Activated naive CD4-positive, alpha-beta T cell treated with anti-CD3 and anti-CD28 coated beads for 36 hours (primary cell): ENCODE measurements around the gene PSORS1C1. TPM values are rescaled to one million over a fixed set of nuclear protein-coding genes. Genes with fewer than 3 reads are reported as not detected.
"Not testable (repeated sequence)": the region's sequence is repeated elsewhere in the genome, so short reads cannot be mapped to it uniquely, and the experiment has no call there.

Experiments
- CTCF ChIA-PET: fragments of 350-600 bp; sonication (Branson Sonifier 250); formaldehyde crosslinking; loops from one replicate; lab custom pipeline; 2021; ENCODE audit warnings: antibody characterized with exemption; lab: Charles Lee
- DNase-seq: peaks from one replicate; pipeline ENCODE4 v3.0.0-alpha.2; 2020
- H3K27ac Mint-ChIP-seq: one replicate; pipeline ENCODE4 v1.8.0; 2021; ENCODE audit warnings: mild to moderate bottlenecking, mixed read lengths
- H3K27me3 Mint-ChIP-seq: one replicate; pipeline ENCODE4 v1.8.0; 2021; ENCODE audit warnings: low read depth, mixed read lengths
- H3K36me3 Mint-ChIP-seq: one replicate; pipeline ENCODE4 v1.8.0; 2021; ENCODE audit warnings: low read depth, mixed read lengths
- H3K4me1 Mint-ChIP-seq: one replicate; pipeline ENCODE4 v1.8.0; 2021; ENCODE audit warnings: low read depth, mixed read lengths
- H3K4me3 Mint-ChIP-seq: one replicate; pipeline ENCODE4 v1.8.0; 2021; ENCODE audit warnings: mild to moderate bottlenecking, moderate library complexity, mixed read lengths
- H3K9me3 Mint-ChIP-seq: one replicate; pipeline ENCODE4 v1.8.0; 2021; ENCODE audit warnings: mixed read lengths
- intact Hi-C: fragments of 100-400 bp; cut with micrococcal nuclease; formaldehyde crosslinking; loops from one replicate; pipeline ENCODE4 v1.15.1; 2023
- total RNA-seq, 2 experiments: library from RNA; stranded (reverse); gene quantifications; one replicate each; pipeline ENCODE4 v1.2.3, GENCODE V29; 2021

The PSORS1C1 gene
- total RNA-seq, 2 experiments from 2014 or later = 0.29 to 0.40 TPM

DNA sequence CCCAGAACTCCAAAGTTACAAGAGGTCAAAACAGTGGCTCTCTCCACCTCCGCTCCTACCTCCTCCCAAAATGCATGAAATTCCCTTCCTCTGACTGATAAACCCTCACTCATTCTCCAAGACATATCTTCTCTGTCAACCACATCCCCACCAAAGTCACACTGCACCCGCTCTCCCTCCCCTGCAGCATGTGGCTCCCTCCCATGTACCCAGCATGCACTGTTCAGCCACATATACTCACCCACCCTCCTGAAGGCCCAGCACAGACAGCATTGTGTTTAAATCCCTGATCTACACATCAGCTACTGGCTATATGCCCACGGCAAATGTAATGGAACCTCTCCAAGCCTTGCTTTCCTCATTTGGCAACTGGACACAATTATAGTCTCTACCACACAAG is 61.4 kb downstream of the PSORS1C1 start:
- Mint-ChIP-seq H3K9me3 (no peaks in the 10 kb centered on the region), H3K27ac (no peak overlapping the region), H3K4me1 (peaks cover 12% of the 10 kb centered on the region), H3K36me3 (no peaks in the 10 kb centered on the region), H3K4me3 (no peak overlapping the region), H3K27me3 (no peaks in the 10 kb centered on the region)
- CTCF ChIA-PET = no interaction called here
- intact Hi-C loops = no loop called here
- no peak for DNase-seq

DNA sequence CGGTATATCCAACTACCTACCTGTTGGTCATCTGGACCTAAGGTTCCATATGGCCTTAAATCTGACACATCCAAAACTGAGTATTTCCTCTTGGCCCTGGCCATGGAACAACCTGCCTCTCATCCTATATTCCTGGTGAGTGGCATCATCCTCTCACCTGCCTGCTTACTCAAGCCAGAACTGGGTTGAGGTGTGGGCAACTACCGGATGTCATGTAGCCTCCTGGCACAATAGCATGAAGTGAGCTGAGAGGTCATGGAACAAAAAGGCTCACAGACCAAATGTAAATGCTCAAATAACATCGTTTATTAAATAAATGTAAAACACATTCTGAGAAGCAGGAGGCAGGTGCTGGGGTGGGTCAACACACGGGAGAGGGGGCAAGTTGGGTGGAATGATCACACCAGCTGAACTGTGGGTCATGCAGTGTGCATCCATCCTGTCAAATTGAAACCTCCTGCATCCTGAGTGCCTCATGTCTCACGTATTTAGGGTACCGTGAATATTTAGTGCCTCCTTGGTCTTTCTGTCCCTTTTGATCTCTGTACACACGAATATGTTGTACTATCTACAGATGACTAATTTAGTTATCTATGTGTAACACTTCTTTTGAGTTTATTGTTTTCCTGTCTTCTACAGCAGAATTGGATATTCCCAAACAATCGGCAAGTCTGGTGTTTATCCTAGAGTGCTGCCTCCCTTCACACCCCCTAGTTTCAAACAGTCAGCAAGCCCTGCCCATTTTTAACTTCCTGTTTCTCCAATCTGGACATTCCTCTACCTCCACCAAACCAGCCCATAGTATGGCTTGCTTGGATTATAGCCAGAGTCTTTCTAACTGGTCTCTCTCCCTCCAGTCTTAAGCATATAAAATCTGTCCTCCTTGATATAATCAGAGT is 63.8 kb downstream of the PSORS1C1 start:
- CTCF ChIA-PET = no interaction called here
- no peaks in the 10 kb centered on the region for H3K36me3 Mint-ChIP-seq
- no peak overlapping the region for H3K4me3 Mint-ChIP-seq
- H3K9me3 Mint-ChIP-seq = no peaks in the 10 kb centered on the region
- H3K27me3 Mint-ChIP-seq = no peaks in the 10 kb centered on the region
- intact Hi-C loops = no loop called here
- no peak for DNase-seq
- peaks cover 12% of the 10 kb centered on the region for H3K4me1 Mint-ChIP-seq
- H3K27ac Mint-ChIP-seq = peak overlapping the region; percentile 16

GRCh38 chr6:31179042-31179386 is 64.4 kb downstream of the PSORS1C1 start:
- Mint-ChIP-seq H3K9me3 (no peaks in the 10 kb centered on the region), H3K36me3 (no peaks in the 10 kb centered on the region), H3K27me3 (no peaks in the 10 kb centered on the region), H3K4me1 (peaks cover 12% of the 10 kb centered on the region), H3K4me3 (no peak overlapping the region), H3K27ac (no peak overlapping the region)
- CTCF ChIA-PET = no interaction called here
- intact Hi-C loops = no loop called here
- no peak for DNase-seq

GRCh38 chr6:31179896-31180295 is 65.3 kb downstream of the PSORS1C1 start:
- intact Hi-C loops = loop anchor here (2.0 kb wide), 1 partner anchor 21 kb away; the partner anchor contains the start of gene TCF19
- Mint-ChIP-seq H3K27ac (no peak overlapping the region), H3K9me3 (no peaks in the 10 kb centered on the region), H3K36me3 (no peaks in the 10 kb centered on the region), H3K4me1 (peaks cover 12% of the 10 kb centered on the region), H3K27me3 (no peaks in the 10 kb centered on the region), H3K4me3 (peak overlapping the region; percentile 79)
- CTCF ChIA-PET = no interaction called here
- DNase-seq = no peak

- peak overlapping the region; percentile 63 for H3K27ac Mint-ChIP-seq
- no peaks in the 10 kb centered on the region for H3K27me3 Mint-ChIP-seq
- intact Hi-C loops = loop anchor here (2.0 kb wide), 1 partner anchor 22 kb away; the partner anchor contains the start of gene TCF19
- no peaks in the 10 kb centered on the region for H3K36me3 Mint-ChIP-seq
- peak overlapping the region; percentile 79 for H3K4me3 Mint-ChIP-seq
- H3K4me1 Mint-ChIP-seq = peaks cover 12% of the 10 kb centered on the region
- no peaks in the 10 kb centered on the region for H3K9me3 Mint-ChIP-seq
- DNase-seq = peak; percentile 79
- CTCF ChIA-PET = no interaction called here
Observed at GRCh38 chr6:31180500-31180899, 65.9 kb downstream of the PSORS1C1 start.

GRCh38 chr6:31183287-31183686 is 68.7 kb downstream of the PSORS1C1 start:
- H3K36me3 Mint-ChIP-seq, H3K9me3 Mint-ChIP-seq, H3K27ac Mint-ChIP-seq, DNase-seq, intact Hi-C loops, H3K27me3 Mint-ChIP-seq, H3K4me3 Mint-ChIP-seq: not testable (repeated sequence)
- CTCF ChIA-PET = interaction anchor here (0.7 to 1.7 kb wide), 3 partner anchors 55 to 192 kb away, joined by 3 to 5 read pairs (median 4); no protein-coding TSS in a partner anchor
- peaks cover 12% of the 10 kb centered on the region for H3K4me1 Mint-ChIP-seq

- H3K4me1 Mint-ChIP-seq, H3K4me3 Mint-ChIP-seq: not testable (repeated sequence)
Observed at GRCh38 chr6:31183859-31184258, 69.3 kb downstream of the PSORS1C1 start.

DNA sequence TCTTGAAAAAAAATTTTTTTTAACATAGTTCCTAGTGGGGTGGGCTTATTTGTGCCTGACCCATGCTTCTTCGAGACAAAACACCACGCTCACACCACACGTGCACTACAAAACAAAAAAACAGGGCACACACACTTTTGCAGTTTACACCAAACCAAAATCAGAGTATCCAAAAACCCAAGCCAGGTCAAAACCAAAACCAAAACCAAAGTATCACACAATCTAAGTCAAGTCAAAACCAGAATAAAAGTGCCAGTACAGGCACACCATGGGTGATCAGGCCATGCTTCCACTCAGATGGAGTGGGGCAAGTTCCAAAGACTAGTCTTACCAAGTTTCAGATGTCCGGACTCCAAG is 71.1 kb downstream of the PSORS1C1 start:
- peak overlapping the region; percentile 16 for H3K27ac Mint-ChIP-seq
- intact Hi-C loops, CTCF ChIA-PET, H3K36me3 Mint-ChIP-seq, H3K27me3 Mint-ChIP-seq, H3K4me3 Mint-ChIP-seq, DNase-seq, H3K4me1 Mint-ChIP-seq, H3K9me3 Mint-ChIP-seq: not testable (repeated sequence)

More at GRCh38 chr6:31183859-31184258, 69.3 kb downstream of the PSORS1C1 start:
- intact Hi-C loops, H3K27ac Mint-ChIP-seq, H3K27me3 Mint-ChIP-seq, DNase-seq, H3K36me3 Mint-ChIP-seq, H3K9me3 Mint-ChIP-seq: not testable (repeated sequence)
- CTCF ChIA-PET = interaction anchor here (0.7 to 1.7 kb wide), 2 partner anchors 55 to 191 kb away, joined by 3 to 5 read pairs; no protein-coding TSS in a partner anchor

DNA sequence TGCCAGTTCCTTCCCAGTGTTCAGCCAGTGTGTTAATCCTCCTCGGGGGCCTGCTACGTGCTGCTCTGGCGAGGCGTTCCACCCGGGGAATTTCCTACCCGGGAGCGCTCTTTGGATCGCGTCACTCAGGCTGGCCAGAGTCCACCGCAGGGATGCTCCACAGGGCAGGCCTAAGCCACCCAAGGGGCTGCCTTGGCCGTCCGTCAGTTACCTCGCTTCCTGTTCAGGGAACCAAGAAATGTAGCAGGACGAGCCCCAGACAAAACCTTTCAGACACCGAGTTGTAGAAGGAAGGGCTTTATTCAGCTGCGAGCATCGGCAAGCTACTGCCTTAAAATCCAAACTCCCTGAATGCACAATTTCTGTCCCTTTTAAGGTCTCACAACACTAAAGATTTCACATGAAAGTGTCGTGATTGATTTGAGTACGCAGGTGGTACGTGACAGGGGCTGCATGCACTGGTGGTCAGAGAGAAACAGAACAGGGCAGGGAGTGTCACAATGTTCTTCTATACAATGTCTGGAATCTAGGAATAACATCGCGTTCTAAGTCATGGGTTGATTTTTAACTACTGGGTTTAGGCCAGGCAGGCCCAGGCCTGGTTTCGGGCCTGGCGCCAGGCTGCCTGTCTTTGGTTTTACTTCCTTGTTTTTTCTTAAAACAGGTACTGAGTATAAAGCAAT is 71.6 kb downstream of the PSORS1C1 start:
- no peak for DNase-seq
- no peak overlapping the region for H3K27ac Mint-ChIP-seq
- CTCF ChIA-PET = no interaction called here
- intact Hi-C loops = no loop called here
- H3K4me3 Mint-ChIP-seq = no peak overlapping the region
- no peaks in the 10 kb centered on the region for H3K36me3 Mint-ChIP-seq
- no peaks in the 10 kb centered on the region for H3K4me1 Mint-ChIP-seq
- H3K27me3 Mint-ChIP-seq = no peaks in the 10 kb centered on the region
- H3K9me3 Mint-ChIP-seq = no peaks in the 10 kb centered on the region

DNA sequence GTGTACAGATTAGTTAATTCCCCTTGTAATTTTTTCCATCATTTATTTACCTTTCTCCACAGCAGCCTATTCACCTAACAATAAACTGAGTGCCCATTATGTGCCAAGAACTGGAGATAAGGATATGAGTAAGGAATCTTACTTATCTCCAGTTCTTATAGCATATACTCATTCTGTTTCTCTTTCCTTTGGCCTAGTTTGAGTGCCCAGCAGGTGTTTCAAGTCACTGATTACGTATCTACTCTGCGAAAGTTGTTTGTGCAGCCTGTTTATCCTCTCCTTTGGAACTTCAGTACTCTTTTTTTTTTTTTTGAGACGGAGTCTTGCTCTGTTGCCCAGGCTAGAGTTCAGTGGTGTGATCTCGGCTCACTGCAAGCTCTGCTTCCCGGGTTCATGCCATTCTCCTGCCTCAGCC is 73.2 kb downstream of the PSORS1C1 start:
- H3K9me3 Mint-ChIP-seq = no peaks in the 10 kb centered on the region
- intact Hi-C loops = no loop called here
- H3K27ac Mint-ChIP-seq = no peak overlapping the region
- no peak overlapping the region for H3K4me3 Mint-ChIP-seq
- no peaks in the 10 kb centered on the region for H3K27me3 Mint-ChIP-seq
- CTCF ChIA-PET = interaction anchor here (1.0 kb wide), 1 partner anchor 9 kb away, joined by 3 read pairs; no protein-coding TSS in a partner anchor
- no peaks in the 10 kb centered on the region for H3K4me1 Mint-ChIP-seq
- no peaks in the 10 kb centered on the region for H3K36me3 Mint-ChIP-seq
- no peak for DNase-seq

DNA sequence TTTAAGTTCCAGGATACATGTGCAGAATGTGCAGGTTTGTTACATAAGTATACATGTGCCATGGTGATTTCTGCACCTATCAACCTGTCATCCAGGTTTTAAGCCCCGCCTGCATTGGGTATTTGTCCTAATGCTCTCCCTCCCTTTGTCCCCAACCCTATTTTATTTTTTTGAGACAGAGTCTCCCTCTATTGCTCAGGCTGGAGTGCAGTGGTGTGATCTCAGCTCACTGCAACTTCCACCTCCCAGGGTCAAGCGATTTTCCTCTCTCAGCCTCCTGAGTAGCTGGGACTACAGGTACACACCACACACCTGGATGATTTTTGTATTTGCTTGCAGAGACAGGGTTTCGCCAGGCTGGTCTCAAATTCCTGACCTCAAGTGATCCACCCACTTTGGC is 74.6 kb downstream of the PSORS1C1 start:
- H3K36me3 Mint-ChIP-seq, CTCF ChIA-PET, DNase-seq, H3K4me3 Mint-ChIP-seq, H3K27ac Mint-ChIP-seq, intact Hi-C loops, H3K4me1 Mint-ChIP-seq, H3K9me3 Mint-ChIP-seq, H3K27me3 Mint-ChIP-seq: not testable (repeated sequence)
